Thyroid gland (tissue), 4 donors: Measurements from ENCODE around the gene DDIAS. TPM values are rescaled to one million over a fixed set of nuclear protein-coding genes. Genes with fewer than 3 reads are reported as not detected.

ENCODE experiments used
- DNase-seq, 2 donors: peaks; one replicate each; pipeline ENCODE4 v3.0.0-alpha.2; 2019
- H3K27ac ChIP-seq, 3 donors: fragments of 200-600 bp; sonication (generic); 1 replicate in 2 of 3; 2 replicates in 1 of 3; pipeline ENCODE4 v1.5.1; 2016 to 2019; ENCODE audit warnings: mild to moderate bottlenecking in 1 of 3, moderate library complexity in 1 of 3
- H3K27me3 ChIP-seq: fragments of 200-600 bp; sonication (generic); one replicate; pipeline ENCODE4 v1.5.1; 2019
- H3K36me3 ChIP-seq, 2 donors: fragments of 200-600 bp; sonication (generic); one replicate each; pipeline ENCODE4 v1.5.1; 2016 to 2019
- H3K4me1 ChIP-seq, 2 donors: fragments of 200-600 bp; sonication (generic); one replicate each; pipeline ENCODE4 v1.5.1; 2017 to 2019
- H3K4me3 ChIP-seq, 3 donors: fragments of 200-600 bp; sonication (generic); replicated peaks in 1 of 3; 1 replicate in 2 of 3; 2 replicates in 1 of 3; pipeline ENCODE4 v1.5.1; 2016; ENCODE audit warnings: mild to moderate bottlenecking in 1 of 3
- H3K9me3 ChIP-seq: fragments of 200-600 bp; sonication (generic); one replicate; pipeline ENCODE4 v1.5.1; 2017
- POLR2A ChIP-seq, 2 donors: fragments of 450-650 bp; IDR thresholded peaks; one replicate each; pipeline ENCODE4 v1.6.1; 2017; ENCODE audit warnings: antibody characterized with exemption in 2 of 2, mild to moderate bottlenecking in 2 of 2, moderate library complexity in 1 of 2
- WGBS, 2 donors: methylation state at CpG; one replicate each; pipeline ENCODE4 v1.1.5; 2017; 5-methylcytosine and 5-hydroxymethylcytosine counted together
- intact Hi-C: fragments of 100-400 bp; cut with DNase I; formaldehyde crosslinking; loops from one replicate; pipeline ENCODE4 v1.15.1; 2023
- total RNA-seq, 4 donors: library from RNA; depleted of rRNA; stranded (reverse); fragments of >200 nt; gene quantifications; one replicate each; pipeline ENCODE4 v1.2.3, GENCODE V29; 2016
- TF ChIP-seq, protein P1 (sequence below), 6 experiments: fragments of 200-600 bp in 3 of 6; fragments of 450-650 bp in 3 of 6; sonication (generic) in 3 of 6; IDR thresholded peaks; one replicate each; pipeline ENCODE4 v1.5.1; 2016 to 2019; ENCODE audit warnings: antibody characterized with exemption in 6 of 6, mild to moderate bottlenecking in 2 of 6, inconsistent platforms in 1 of 6, moderate library complexity in 1 of 6

The DDIAS gene
- total RNA-seq, 4 donors from 2014 or later: 0.25 to 3.3 (median 0.95) TPM

DNA sequence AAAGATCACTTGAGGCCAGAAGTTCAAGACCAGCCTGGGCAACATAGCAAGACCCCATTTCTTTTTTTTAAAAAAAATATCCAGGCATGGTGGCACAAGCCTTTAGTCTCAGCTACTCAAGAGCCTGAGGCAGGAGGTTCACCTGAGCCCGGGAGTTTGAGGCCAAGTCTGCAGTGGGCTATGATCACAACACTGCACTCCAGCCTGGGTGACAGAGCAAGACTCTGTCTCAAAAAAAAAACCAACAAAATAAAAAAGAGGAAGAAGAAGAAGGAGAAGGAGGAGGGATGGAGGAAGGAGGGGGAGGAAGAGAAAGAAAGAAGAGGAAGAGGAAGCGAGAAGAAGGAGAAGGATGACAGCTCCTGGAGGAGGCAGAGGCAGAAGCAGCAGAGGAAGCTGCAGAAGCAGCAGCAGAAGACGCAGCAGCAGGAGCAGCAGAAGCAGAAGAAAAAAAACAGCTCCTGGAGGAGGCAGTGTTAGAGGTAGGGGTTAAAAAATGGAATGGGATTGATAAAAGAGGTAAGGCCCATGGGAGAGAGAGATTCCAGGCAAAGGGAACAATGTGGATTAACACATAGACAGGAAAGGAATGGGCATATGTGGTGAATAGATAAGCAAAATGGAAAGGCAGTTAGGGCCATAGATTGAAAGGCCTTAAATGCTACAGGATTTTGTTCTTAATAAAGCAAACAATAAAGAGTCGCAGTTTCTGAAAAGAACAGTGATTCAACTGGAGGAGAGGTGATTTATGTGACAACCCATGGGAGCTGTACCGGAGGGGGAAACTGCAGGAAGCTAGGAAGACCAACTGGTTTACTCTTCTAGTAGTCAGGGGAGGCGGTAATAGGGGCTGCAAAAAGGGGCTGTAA is 12.2 kb upstream of the DDIAS start:
- Histone ChIP-seq H3K4me1 (peaks cover 6 to 7% of the 10 kb centered on the region in 2 donors), H3K27me3 (no peaks in the 10 kb centered on the region), H3K27ac (no peak overlapping the region), H3K36me3 (no peaks in the 10 kb centered on the region), H3K4me3 (no peak overlapping the region), H3K9me3 (no peaks in the 10 kb centered on the region)
- DNase-seq: no peak
- WGBS, 2 donors: 63 to 65% methylated on average over 6 of the region's 6 CpGs
- intact Hi-C loops: no loop called here
- no peak for TF ChIP-seq POLR2A (IDR thresholded peaks at IDR 0.05)
- TF ChIP-seq, protein P1, sequence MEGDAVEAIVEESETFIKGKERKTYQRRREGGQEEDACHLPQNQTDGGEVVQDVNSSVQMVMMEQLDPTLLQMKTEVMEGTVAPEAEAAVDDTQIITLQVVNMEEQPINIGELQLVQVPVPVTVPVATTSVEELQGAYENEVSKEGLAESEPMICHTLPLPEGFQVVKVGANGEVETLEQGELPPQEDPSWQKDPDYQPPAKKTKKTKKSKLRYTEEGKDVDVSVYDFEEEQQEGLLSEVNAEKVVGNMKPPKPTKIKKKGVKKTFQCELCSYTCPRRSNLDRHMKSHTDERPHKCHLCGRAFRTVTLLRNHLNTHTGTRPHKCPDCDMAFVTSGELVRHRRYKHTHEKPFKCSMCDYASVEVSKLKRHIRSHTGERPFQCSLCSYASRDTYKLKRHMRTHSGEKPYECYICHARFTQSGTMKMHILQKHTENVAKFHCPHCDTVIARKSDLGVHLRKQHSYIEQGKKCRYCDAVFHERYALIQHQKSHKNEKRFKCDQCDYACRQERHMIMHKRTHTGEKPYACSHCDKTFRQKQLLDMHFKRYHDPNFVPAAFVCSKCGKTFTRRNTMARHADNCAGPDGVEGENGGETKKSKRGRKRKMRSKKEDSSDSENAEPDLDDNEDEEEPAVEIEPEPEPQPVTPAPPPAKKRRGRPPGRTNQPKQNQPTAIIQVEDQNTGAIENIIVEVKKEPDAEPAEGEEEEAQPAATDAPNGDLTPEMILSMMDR (IDR thresholded peaks at IDR 0.05): no peak

DNA sequence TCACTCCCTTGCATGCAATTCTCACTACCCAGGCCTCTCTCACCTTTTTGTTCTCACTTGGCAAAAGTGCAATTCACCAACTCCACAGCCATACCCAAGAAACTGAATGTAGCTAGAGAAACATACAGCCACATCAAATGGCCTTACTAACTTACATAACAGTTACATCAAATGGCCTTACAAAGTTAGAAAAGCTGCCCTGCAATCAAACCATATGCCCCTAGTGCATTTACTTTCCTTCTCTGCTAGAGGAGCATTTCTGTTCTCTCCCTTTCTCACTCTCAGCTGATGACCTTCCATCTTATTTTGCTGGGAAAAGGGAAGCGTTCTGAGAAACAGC is 11.6 kb upstream of the DDIAS start:
- no peaks in the 10 kb centered on the region for H3K9me3 ChIP-seq
- no peaks in the 10 kb centered on the region for H3K27me3 ChIP-seq
- H3K36me3 ChIP-seq: no peaks in the 10 kb centered on the region
- WGBS, 2 donors: 93 to 97% methylated on average over 1 of the region's 1 CpG
- DNase-seq: no peak
- no peak overlapping the region for H3K27ac ChIP-seq
- H3K4me1 ChIP-seq: peaks cover 6 to 7% of the 10 kb centered on the region in 2 donors
- intact Hi-C loops: no loop called here
- TF ChIP-seq, protein P1 (IDR thresholded peaks at IDR 0.05): no peak
- no peak for TF ChIP-seq POLR2A (IDR thresholded peaks at IDR 0.05)
- no peak overlapping the region for H3K4me3 ChIP-seq

DNA sequence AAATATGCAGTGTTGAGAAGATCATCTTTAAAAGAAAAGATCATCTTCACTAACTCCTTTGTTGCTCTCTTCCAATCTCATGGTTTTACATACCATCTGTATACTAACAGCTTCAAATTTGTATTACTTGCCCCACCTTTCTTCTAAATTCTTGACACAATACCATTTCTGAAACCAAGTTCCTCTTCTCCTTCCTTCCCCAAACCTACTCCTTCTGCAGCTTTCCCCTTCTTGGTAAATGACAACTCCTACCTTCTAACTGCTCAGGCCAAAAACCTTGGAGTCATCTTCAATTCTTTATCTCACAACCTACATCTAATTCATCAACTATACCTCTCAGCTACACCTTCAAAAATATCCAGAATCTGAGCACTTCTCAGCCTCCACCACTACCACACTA is 10.6 kb upstream of the DDIAS start:
- H3K4me1 ChIP-seq: peaks cover 6 to 7% of the 10 kb centered on the region in 2 donors
- TF ChIP-seq POLR2A (IDR thresholded peaks at IDR 0.05): no peak
- TF ChIP-seq, protein P1 (IDR thresholded peaks at IDR 0.05): no peak
- no peak overlapping the region for H3K27ac ChIP-seq
- no peaks in the 10 kb centered on the region for H3K36me3 ChIP-seq
- no peaks in the 10 kb centered on the region for H3K27me3 ChIP-seq
- no peaks in the 10 kb centered on the region for H3K9me3 ChIP-seq
- no peak overlapping the region for H3K4me3 ChIP-seq
- no peak for DNase-seq
- intact Hi-C loops: no loop called here

DNA sequence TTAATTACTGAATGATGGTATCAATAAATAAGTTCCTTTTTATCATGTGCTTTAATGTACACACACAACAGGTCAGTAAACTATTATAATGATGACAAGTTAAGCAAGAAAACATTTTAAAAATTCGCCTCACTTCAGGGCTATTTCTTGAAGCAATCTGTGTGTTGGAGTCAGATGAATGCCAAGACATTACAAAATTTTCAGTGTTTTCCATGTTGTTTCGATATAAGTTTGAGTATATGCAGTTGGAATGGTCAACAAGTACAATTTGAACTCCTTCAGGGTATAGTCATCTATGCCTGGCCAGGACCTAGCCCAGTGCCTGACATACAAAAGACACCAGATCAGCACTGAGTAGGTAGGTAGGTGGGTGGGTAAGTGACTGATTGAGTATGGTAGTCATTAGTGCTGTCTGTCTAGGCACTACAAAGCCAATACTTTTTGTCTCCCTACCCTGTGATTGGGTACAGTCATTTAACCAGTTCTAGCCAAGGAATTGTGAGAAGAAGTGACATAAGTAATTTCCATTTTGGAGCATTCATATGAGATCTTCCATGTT is 8.8 kb upstream of the DDIAS start:
- TF ChIP-seq, protein P1 (IDR thresholded peaks at IDR 0.05): no peak
- TF ChIP-seq POLR2A (IDR thresholded peaks at IDR 0.05): no peak
- intact Hi-C loops: no loop called here
- H3K4me1 ChIP-seq: peaks cover 3 to 6% of the 10 kb centered on the region in 2 donors
- H3K27ac ChIP-seq: no peak overlapping the region
- WGBS, 2 donors: 96 to 98% methylated on average over 2 of the region's 2 CpGs
- no peak overlapping the region for H3K4me3 ChIP-seq
- DNase-seq: no peak
- H3K27me3 ChIP-seq: no peaks in the 10 kb centered on the region
- no peaks in the 10 kb centered on the region for H3K9me3 ChIP-seq
- H3K36me3 ChIP-seq: no peaks in the 10 kb centered on the region

DNA sequence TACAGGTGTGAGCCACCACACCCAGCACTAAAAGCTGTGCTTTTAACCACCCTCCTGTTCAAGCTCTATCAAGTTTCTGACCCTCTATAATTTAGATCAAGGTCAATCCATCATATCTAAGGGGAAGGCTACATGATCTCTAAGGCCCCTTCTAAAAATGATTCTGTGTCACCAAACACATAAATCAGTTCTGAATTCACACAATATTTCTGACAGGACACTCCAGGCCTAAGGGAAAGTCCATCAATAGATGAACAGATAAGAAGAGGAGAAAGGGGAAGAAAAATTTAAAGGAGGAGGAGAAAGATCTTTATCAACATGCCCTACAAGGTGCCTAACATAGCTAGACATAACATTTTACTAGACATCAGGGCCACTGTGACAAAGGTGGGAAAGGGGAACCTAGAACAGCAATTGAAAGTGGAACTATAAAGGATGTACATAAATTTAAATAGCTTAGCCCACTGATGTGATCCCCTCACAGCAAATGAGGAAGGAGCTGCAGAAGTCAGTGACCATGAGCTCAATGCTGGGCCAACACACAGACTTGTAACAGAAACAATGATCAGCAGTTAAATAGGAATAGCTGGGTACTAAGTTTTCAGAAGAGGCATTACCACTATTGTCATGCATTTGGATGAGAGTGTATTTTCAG is 6.0 kb upstream of the DDIAS start:
- Histone ChIP-seq H3K4me3 (no peak overlapping the region), H3K27ac (no peak overlapping the region), H3K27me3 (no peaks in the 10 kb centered on the region), H3K36me3 (no peaks in the 10 kb centered on the region), H3K9me3 (no peaks in the 10 kb centered on the region), H3K4me1 (peaks cover 0 to 9% of the 10 kb centered on the region in 2 donors)
- intact Hi-C loops: no loop called here
- no peak for DNase-seq
- TF ChIP-seq, protein P1 (IDR thresholded peaks at IDR 0.05): no peak
- no peak for TF ChIP-seq POLR2A (IDR thresholded peaks at IDR 0.05)
